NCI-H526 treated with DMSO at 0.1 percent for 48 hours (cell line): Measurements from ENCODE around the gene OSTC.

Experiments used
- DNase-seq: peaks from one replicate; lab custom pipeline; 2025; lab: John Stamatoyannopoulos, UW

The OSTC gene

GRCh38 chr4:108716340-108716739, 65.9 kb downstream of the OSTC start:
- DNase-seq = no peak

- no peak for DNase-seq
Observed at GRCh38 chr4:108717386-108717785, 67.0 kb downstream of the OSTC start.
